ENCODE results near the gene TNFAIP8L1. TPM values are rescaled to one million over a fixed set of nuclear protein-coding genes. Genes with fewer than 3 reads are reported as not detected.

Gene TNFAIP8L1
- total and polyA plus RNA-seq, 2 of the 8 experiments (the other 6 are each of a cell fraction or from before 2014, with no cell fraction given): 3.2 to 6.1 TPM

DNA sequence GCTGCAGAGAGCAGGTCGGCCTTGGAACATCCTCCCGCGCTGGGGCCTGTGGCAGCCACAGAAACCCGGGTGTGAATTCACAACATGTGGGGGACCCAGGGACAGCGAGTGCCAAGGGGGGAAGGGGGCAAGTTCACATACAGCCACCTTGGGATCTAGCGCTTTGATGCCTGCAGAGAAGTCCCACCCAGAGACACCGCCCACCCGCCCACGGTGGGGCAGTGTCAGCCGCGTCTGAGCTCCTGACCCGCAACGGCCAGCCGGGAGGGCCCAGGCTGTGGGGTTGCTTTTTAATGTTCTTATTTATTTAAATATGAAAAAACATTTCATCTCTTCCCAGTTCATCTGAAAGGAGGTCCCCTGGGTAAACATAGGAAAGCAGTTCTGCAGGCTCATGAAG is 17.9 kb downstream of the TNFAIP8L1 start:
- DNase-seq (ENCODE audit: low read depth in 1 of 2, low spot score in 2 of 2) (no peak), FAIRE-seq (no peak)
- Histone ChIP-seq H4K5ac (ENCODE audit: insufficient read length, low read depth, low read length) (no peak overlapping the region), H2BK12ac (ENCODE audit: low read depth, low read length) (no peak overlapping the region), H3K9ac (replicated peaks in 1 of 4; ENCODE audit: extremely low read depth in 1 of 4, low read depth in 3 of 4, low read length in 3 of 4) (no peak overlapping the region), H3K4ac (replicated peaks; ENCODE audit: insufficient read length, low read depth, low read length) (no peak overlapping the region), H3K36me3 (ENCODE audit: control insufficient read depth in 2 of 4, insufficient read depth in 4 of 4, low read length in 3 of 4) (peaks cover 2 to 10% (median 8%) of the 10 kb centered on the region in 4 experiments; a peak in 6 of 8 replicates), H2BK15ac (ENCODE audit: low read length) (no peak overlapping the region), H2BK120ac (replicated peaks; ENCODE audit: low read depth, low read length) (no peak overlapping the region), H4K8ac (ENCODE audit: extremely low read depth, insufficient read depth, low read length) (no peak overlapping the region), H3K79me1 (ENCODE audit: low read depth, low read length) (no peaks in the 10 kb centered on the region), H3K27ac (ENCODE audit: low read depth, low read length) (no peak overlapping the region), H3K79me2 (ENCODE audit: control insufficient read depth in 1 of 2, insufficient read depth in 2 of 2, low read length in 2 of 2) (no peaks in the 10 kb centered on the region), H2AK5ac (ENCODE audit: low read depth, low read length) (no peak overlapping the region), H4K91ac (replicated peaks; ENCODE audit: insufficient read length, low read length) (no peak overlapping the region), H3K18ac (ENCODE audit: extremely low read depth, low read length) (no peak overlapping the region), H2BK5ac (ENCODE audit: low read depth, low read length) (no peak overlapping the region), H3K4me3 (ENCODE audit: extremely low read depth in 1 of 4, insufficient read depth in 2 of 4, low read depth in 3 of 4, low read length in 4 of 4) (no peak overlapping the region), H3K4me2 (ENCODE audit: insufficient read depth in 1 of 2, low read depth in 2 of 2, low read length in 2 of 2) (no peak overlapping the region), H3K23me2 (ENCODE audit: low read depth, low read length) (no peaks in the 10 kb centered on the region), H3K9me3 (ENCODE audit: insufficient read depth in 2 of 2, low read depth in 1 of 2, low read length in 1 of 2) (no peaks in the 10 kb centered on the region), H3K4me1 (replicated peaks in 1 of 4; ENCODE audit: control insufficient read depth in 3 of 4, insufficient read depth in 4 of 4, low read length in 3 of 4) (no peaks in the 10 kb centered on the region), H4K20me1 (replicated peaks in 1 of 2; ENCODE audit: control insufficient read depth in 1 of 2, insufficient read depth in 2 of 2, low read length in 2 of 2) (peaks cover 0 to 6% of the 10 kb centered on the region in 2 experiments), H3K56ac (replicated peaks; ENCODE audit: insufficient read length, low read depth, low read length) (no peak overlapping the region), H2AFZ (ENCODE audit: low read length) (no peak overlapping the region), H3K23ac (ENCODE audit: insufficient read length) (no peak overlapping the region), H3K27me3 (replicated peaks in 1 of 4; ENCODE audit: control insufficient read depth in 3 of 4, extremely low read depth in 1 of 4, insufficient read depth in 3 of 4, low read length in 3 of 4) (no peaks in the 10 kb centered on the region), H3K14ac (ENCODE audit: insufficient read length) (no peak overlapping the region), H2BK20ac (ENCODE audit: low read length) (no peak overlapping the region)
- no peak for TF ChIP-seq HDAC6 (IDR thresholded peaks at IDR 0.05; ENCODE audit: low read depth, low read length)
- ChIA-PET POLR2A (ENCODE audit: partially characterized antibody) (interaction anchor here (1.3 kb wide), 1 partner anchor 17 kb away, joined by 4 read pairs; no protein-coding TSS in a partner anchor), CTCF (ENCODE audit: partially characterized antibody) (interaction anchor here (1.6 to 2.0 kb wide), 3 partner anchors 21 to 78 kb away, joined by 3 to 5 read pairs (median 4); no protein-coding TSS in a partner anchor)
- WGBS, 2 experiments (ENCODE audit: extremely low coverage in 1 of 2, insufficient coverage in 1 of 2, insufficient read length in 1 of 2, insufficient replicate concordance in 2 of 2, low coverage in 1 of 2, low lambda C conversion rate in 2 of 2, missing lambda C conversion rate in 1 of 2): 83% methylated on average over 4 of the region's 14 CpGs; no CpG with 5 or more reads in 1 of the 2 experiments
